Measurements from ENCODE around the gene GLIS1. TPM values are rescaled to one million over a fixed set of nuclear protein-coding genes. Genes with fewer than 3 reads are reported as not detected.
A peak's percentile ranks its signal among the peaks of the same experiment; 100 is the strongest.

GLIS1 gene
- total RNA-seq, 2 donors from 2014 or later = 0.37 to 0.44 TPM

GRCh38 chr1:53582211-53583020, 156.5 kb downstream of the GLIS1 start:
- ATAC-seq (peak; percentile 45 to 53), DNase-seq (no peak)
- intact Hi-C loops (cut with DNase I) = no loop called here

GRCh38 chr1:53581476-53581875, 157.5 kb downstream of the GLIS1 start:
- intact Hi-C loops (cut with DNase I) = no loop called here
- DNase-seq = no peak
- ATAC-seq = no peak

GRCh38 chr1:53580739-53581475, 158.1 kb downstream of the GLIS1 start:
- no peak for ATAC-seq
- intact Hi-C loops (cut with DNase I) = no loop called here
- DNase-seq = no peak

- ATAC-seq (no peak), DNase-seq (no peak)
- intact Hi-C loops (cut with DNase I) = no loop called here
These were observed 159.0 kb downstream of the GLIS1 start for GRCh38 chr1:53580009-53580400.

- DNase-seq (no peak), ATAC-seq (no peak)
- intact Hi-C loops (cut with DNase I) = no loop called here
These were observed 159.5 kb downstream of the GLIS1 start for GRCh38 chr1:53579221-53580008.

- DNase-seq = no peak
- intact Hi-C loops (cut with DNase I) = no loop called here
- ATAC-seq = no peak
These were observed 160.6 kb downstream of the GLIS1 start for GRCh38 chr1:53578358-53578757.

- intact Hi-C loops (cut with DNase I) = no loop called here
- DNase-seq (no peak), ATAC-seq (no peak)
These were observed 161.2 kb downstream of the GLIS1 start for GRCh38 chr1:53577761-53578100.

- DNase-seq = no peak
- no peak for ATAC-seq
- intact Hi-C loops (cut with DNase I) = no loop called here
These were observed 161.9 kb downstream of the GLIS1 start for GRCh38 chr1:53576866-53577760.

GRCh38 chr1:53576381-53576801, 162.6 kb downstream of the GLIS1 start:
- ATAC-seq = no peak
- DNase-seq = no peak
- intact Hi-C loops (cut with DNase I) = no loop called here

GRCh38 chr1:53575955-53576320, 163.0 kb downstream of the GLIS1 start:
- no peak for ATAC-seq

GRCh38 chr1:53575141-53575954, 163.6 kb downstream of the GLIS1 start:
- DNase-seq (no peak), ATAC-seq (no peak)
- intact Hi-C loops (cut with DNase I) = no loop called here

More at GRCh38 chr1:53575955-53576320, 163.0 kb downstream of the GLIS1 start:
- intact Hi-C loops (cut with DNase I) = no loop called here
- no peak for DNase-seq

- DNase-seq = no peak
- ATAC-seq = no peak
- intact Hi-C loops (cut with DNase I) = no loop called here
These were observed 164.3 kb downstream of the GLIS1 start for GRCh38 chr1:53574621-53575020.

- intact Hi-C loops (cut with DNase I) = no loop called here
- ATAC-seq = no peak
- no peak for DNase-seq
These were observed 165.0 kb downstream of the GLIS1 start for GRCh38 chr1:53573931-53574330.

GRCh38 chr1:53573522-53573921, 165.4 kb downstream of the GLIS1 start:
- no peak for DNase-seq
- intact Hi-C loops (cut with DNase I) = no loop called here
- ATAC-seq = no peak

GRCh38 chr1:53572815-53573173, 166.2 kb downstream of the GLIS1 start:
- intact Hi-C loops (cut with DNase I) = no loop called here
- ATAC-seq = peak in 1 of 2 donors; percentile 54
- no peak for DNase-seq

- DNase-seq (no peak), ATAC-seq (peak; percentile 59 to 72)
- intact Hi-C loops (cut with DNase I) = no loop called here
These were observed 166.7 kb downstream of the GLIS1 start for GRCh38 chr1:53572065-53572814.

GRCh38 chr1:53568540-53568939, 170.4 kb downstream of the GLIS1 start:
- intact Hi-C loops (cut with DNase I) = no loop called here
- DNase-seq (no peak), ATAC-seq (no peak)

GRCh38 chr1:53567851-53568250, 171.1 kb downstream of the GLIS1 start:
- intact Hi-C loops (cut with DNase I) = no loop called here
- DNase-seq (no peak), ATAC-seq (no peak)
